HG03469 (cell line): ENCODE data around the gene ZFYVE27.

Experiments
- ATAC-seq: cut with Tn5 transposase; IDR thresholded peaks from one replicate; pipeline ENCODE4 v1.9.1; 2021; ENCODE audit warnings: mild to moderate bottlenecking, moderate library complexity, moderate number of reproducible peaks; ENCODE audit not compliant: unreplicated experiment

The ZFYVE27 gene

GRCh38 chr10:97766996-97767924, 30.3 kb downstream of the ZFYVE27 start:
- ATAC-seq: no peak

GRCh38 chr10:97768322-97769315, 31.7 kb downstream of the ZFYVE27 start:
- no peak for ATAC-seq

GRCh38 chr10:97770255-97770654, 33.3 kb downstream of the ZFYVE27 start:
- no peak for ATAC-seq

GRCh38 chr10:97771055-97771891, 34.3 kb downstream of the ZFYVE27 start:
- ATAC-seq: no peak

- no peak for ATAC-seq
Observed at GRCh38 chr10:97771913-97772823, 35.2 kb downstream of the ZFYVE27 start, which contains the start of gene SFRP5. Gene SFRP5 (minus strand): TSS chr10:97771999. CDS start chr10:97771833, 166 bp downstream.

GRCh38 chr10:97773096-97773495, 36.2 kb downstream of the ZFYVE27 start:
- no peak for ATAC-seq

GRCh38 chr10:97774811-97775294, 37.9 kb downstream of the ZFYVE27 start:
- ATAC-seq: no peak

GRCh38 chr10:97777143-97777542, 40.2 kb downstream of the ZFYVE27 start:
- ATAC-seq: no peak

- ATAC-seq: no peak
Observed at GRCh38 chr10:97778452-97779302, 41.7 kb downstream of the ZFYVE27 start.

GRCh38 chr10:97779492-97779891, 42.6 kb downstream of the ZFYVE27 start:
- ATAC-seq: no peak

- ATAC-seq: no peak
Observed at GRCh38 chr10:97779975-97780374, 43.0 kb downstream of the ZFYVE27 start.

- ATAC-seq: no peak
Observed at GRCh38 chr10:97780841-97781617, 44.1 kb downstream of the ZFYVE27 start.

GRCh38 chr10:97781618-97782331, 44.8 kb downstream of the ZFYVE27 start:
- ATAC-seq: no peak

- no peak for ATAC-seq
Observed at GRCh38 chr10:97782455-97783228, 45.7 kb downstream of the ZFYVE27 start.

- no peak for ATAC-seq
Observed at GRCh38 chr10:97784200-97784810, 47.4 kb downstream of the ZFYVE27 start.

- ATAC-seq: no peak
Observed at GRCh38 chr10:97785231-97785630, 48.3 kb downstream of the ZFYVE27 start.
